K562 (cell line): ENCODE measurements around the gene ITGAD. TPM values are rescaled to one million over a fixed set of nuclear protein-coding genes. Genes with fewer than 3 reads are reported as not detected.

Experiments used
- ATAC-seq: fragments of 200-7000 bp; cut with Tn5 transposase; 3 replicates; pipeline ENCODE4 v1.9.1; 2020; ENCODE audit warnings: moderate library complexity
- BruUV-seq: library from RNA; stranded (reverse); fragments of 400-500 nt; replicated peaks from 2 replicates; lab custom pipeline; 2021; lab: Mats Ljungman, UMichigan
- CTCF ChIA-PET: fragments of 300-600 bp; formaldehyde crosslinking; extraction: SDS; loops from one replicate; lab custom pipeline; 2021; ENCODE audit warnings: low intra/inter-chr PET ratio; lab: Yijun Ruan, JAX
- POLR2A ChIA-PET: fragments of 300-600, 350-650 bp; sonication (Branson Sonifier 250); formaldehyde crosslinking; extraction: SDS; loops from one replicate; lab custom pipeline; 2021; ENCODE audit warnings: antibody characterized with exemption, inconsistent platforms; lab: Yijun Ruan, JAX
- DNase-seq, 4 experiments: peaks; one replicate each; pipeline versions ENCODE4 v3.0.0 to v3.0.0-alpha.2; 2011 to 2018; ENCODE audit warnings: low spot score in 3 of 4, mixed read lengths in 3 of 4; ENCODE audit errors: extremely low read depth in 1 of 4
- FAIRE-seq: peaks from 2 replicates; lab custom pipeline; 2011; peaks lifted over from hg19 to GRCh38; lab: Jason Lieb, UNC
- H2AFZ ChIP-seq: 2 replicates; pipeline ENCODE4 v1.6.0; 2011; ENCODE audit warnings: low read depth, low read length, control low read depth, inconsistent platforms
- H3K27ac ChIP-seq: fragments of 200-600 bp; 3 replicates; pipeline ENCODE4 v1.8.0; 2011; ENCODE audit warnings: low read depth, mild to moderate bottlenecking, control low read depth, inconsistent platforms, low read length, moderate library complexity, mixed read lengths; ENCODE audit errors: extremely low read depth
- H3K27me3 ChIP-seq, 2 experiments: fragments of 300-600 bp in 1 of 2; 2 replicates in 1 of 2; 3 replicates in 1 of 2; pipeline versions ENCODE4 v1.6.0 to v1.8.0; 2011; ENCODE audit warnings: inconsistent platforms in 2 of 2, low read length in 2 of 2, mild to moderate bottlenecking in 1 of 2, mixed read lengths in 1 of 2, moderate library complexity in 1 of 2; ENCODE audit not compliant: control insufficient read depth in 2 of 2, insufficient read depth in 2 of 2
- H3K36me3 ChIP-seq: fragments of 300-600 bp; 3 replicates; pipeline ENCODE4 v1.8.0; 2011; ENCODE audit warnings: mild to moderate bottlenecking, low read length, inconsistent platforms; ENCODE audit not compliant: control insufficient read depth, insufficient read depth
- H3K4me1 ChIP-seq, 2 experiments: fragments of 200-600 bp in 1 of 2; replicated peaks in 1 of 2; 2 replicates in 1 of 2; 3 replicates in 1 of 2; pipeline versions ENCODE4 v1.5.1 to v1.8.0; 2011; ENCODE audit warnings: inconsistent platforms in 2 of 2, low read length in 2 of 2, mild to moderate bottlenecking in 1 of 2, mixed read lengths in 1 of 2, moderate library complexity in 1 of 2; ENCODE audit not compliant: control insufficient read depth in 2 of 2, insufficient read depth in 2 of 2
- H3K4me2 ChIP-seq: 2 replicates; pipeline ENCODE4 v1.6.1; 2011; ENCODE audit warnings: low read length, control low read depth, inconsistent platforms, mixed read lengths; ENCODE audit not compliant: insufficient read depth
- H3K4me3 ChIP-seq: fragments of 200-600 bp; sonication (generic), shearing (Covaris generic); 2 replicates; pipeline ENCODE4 v1.5.1; 2016; ENCODE audit warnings: control low read depth, inconsistent platforms
- H3K79me2 ChIP-seq: fragments of 200-600 bp; 3 replicates; pipeline ENCODE4 v1.8.0; 2011; ENCODE audit warnings: low read length, inconsistent platforms; ENCODE audit not compliant: control insufficient read depth, insufficient read depth
- H3K9ac ChIP-seq, 2 experiments: 2 replicates each; pipeline versions ENCODE4 v1.6.0 to v1.6.1; 2011; ENCODE audit warnings: low read depth in 2 of 2, low read length in 2 of 2, control low read depth in 1 of 2, inconsistent platforms in 1 of 2, mild to moderate bottlenecking in 1 of 2, mixed read lengths in 1 of 2; ENCODE audit not compliant: insufficient read depth in 1 of 2
- H3K9me1 ChIP-seq: one replicate; pipeline ENCODE4 v1.6.0; 2011; ENCODE audit warnings: inconsistent platforms, mild to moderate bottlenecking, low read length, moderate library complexity; ENCODE audit not compliant: control insufficient read depth, insufficient read depth
- H3K9me3 ChIP-seq: replicated peaks from 2 replicates; pipeline ENCODE4 v1.5.1; 2011; ENCODE audit warnings: low read depth, low read length, inconsistent platforms; ENCODE audit not compliant: control insufficient read depth, insufficient read depth
- H4K20me1 ChIP-seq: replicated peaks from 2 replicates; pipeline ENCODE4 v1.6.1; 2011; ENCODE audit warnings: low read length, inconsistent platforms, mixed read lengths; ENCODE audit not compliant: control insufficient read depth, insufficient read depth
- GATAD2A ChIP-seq: fragments of 450-650 bp; IDR thresholded peaks from 2 replicates; pipeline ENCODE4 v1.6.1; 2017
- HIVEP1 ChIP-seq: fragments of 250-450 bp; sonication (Bioruptor Pico); IDR thresholded peaks from 2 replicates; pipeline ENCODE4 v1.4.0; 2020; ENCODE audit warnings: mild to moderate bottlenecking
- MEF2A ChIP-seq: IDR thresholded peaks from 2 replicates; pipeline ENCODE4 v1.6.1; 2011; ENCODE audit warnings: low read depth, mild to moderate bottlenecking, low read length, moderate library complexity; ENCODE audit not compliant: control insufficient read depth
- NR2C1 ChIP-seq, 2 experiments: fragments of 450-650 bp; IDR thresholded peaks; 2 replicates each; pipeline ENCODE4 v1.6.1; 2017; ENCODE audit warnings: mild to moderate bottlenecking in 2 of 2, antibody characterized with exemption in 1 of 2, inconsistent platforms in 1 of 2, missing compliant biosample characterization in 1 of 2, missing genetic modification characterization in 1 of 2
- PKNOX1 ChIP-seq: fragments of 450-650 bp; IDR thresholded peaks from 2 replicates; pipeline ENCODE4 v1.6.1; 2016
- RBBP5 ChIP-seq: fragments of 200-600 bp; sonication (generic); IDR thresholded peaks from 2 replicates; pipeline ENCODE4 v1.6.1; 2012; ENCODE audit warnings: borderline replicate concordance, mild to moderate bottlenecking, low read length, control low read depth, inconsistent platforms; ENCODE audit not compliant: insufficient read depth, poor library complexity, severe bottlenecking
- WGBS: fragments of 100-300 bp; shearing (Covaris generic); methylation state at CpG from one replicate; pipeline ENCODE4 v1.1.6; 2016; ENCODE audit warnings: low coverage, mixed read lengths; ENCODE audit not compliant: insufficient coverage; ENCODE audit errors: missing lambda C conversion rate; 5-methylcytosine and 5-hydroxymethylcytosine counted together
- in situ Hi-C: fragments of 300-500 bp; cut with MboI; formaldehyde crosslinking; loops from 4 replicates; pipeline ENCODE4 v1.15.0; 2018; ENCODE audit warnings: inconsistent platforms, mixed read lengths
- intact Hi-C: fragments of 100-400 bp; cut with micrococcal nuclease; formaldehyde crosslinking; loops from 2 replicates; pipeline ENCODE4 v1.14.2; 2022
- polyA plus RNA-seq, 8 experiments: library from polyadenylated mRNA; depleted of rRNA in 4 of 8; stranded (reverse) in 5 of 8; unstranded in 3 of 8; fragments of >200 nt; fragmentation: Nextera tagmentation in 2 of 8; fragmentation: Illumina TruSeq in 1 of 8; extraction: Ambion mirVana in 2 of 8; extraction: Trizol in 1 of 8; gene quantifications; 2 replicates each; pipeline versions ENCODE4 v1.2.1 to v1.2.3, GENCODE V29; 2011 to 2014; ENCODE audit warnings: inconsistent platforms in 1 of 8, missing spikeins in 1 of 8
- total RNA-seq, 7 experiments: library from RNA; depleted of rRNA in 6 of 7; stranded (reverse); fragments of >200 nt in 6 of 7; fragmentation: Illumina TruSeq in 2 of 7; extraction: Trizol in 2 of 7; gene quantifications; 2 replicates each; pipeline versions ENCODE4 v1.2.1 to v1.2.3, GENCODE V29; 2011 to 2021; ENCODE audit warnings: low replicate concordance in 1 of 7

ITGAD gene
- total and polyA plus RNA-seq, 9 of the 15 experiments (the other 6 are each of a cell fraction or from before 2014, with no cell fraction given) = not detected

GRCh38 chr16:31410082-31410481 is 16.9 kb downstream of the ITGAD start:
- H3K9me3 ChIP-seq = no peaks in the 10 kb centered on the region
- intact Hi-C loops = no loop called here
- H3K4me1 ChIP-seq = peaks cover 0 to 9% of the 10 kb centered on the region in 2 experiments; a peak in 2 of 5 replicates
- H3K9me1 ChIP-seq = no peaks in the 10 kb centered on the region
- no peaks in the 10 kb centered on the region for H3K79me2 ChIP-seq
- peaks cover 10 to 62% of the 10 kb centered on the region in 2 experiments; a peak in 4 of 5 replicates for H3K27me3 ChIP-seq
- TF ChIP-seq MEF2A (no peak), NR2C1 (IDR thresholded peaks at IDR 0.05) (no peak), NR2C1 (tag; IDR thresholded peaks at IDR 0.05) (no peak), GATAD2A (no peak), HIVEP1 (CRISPR knock-in tag) (no peak)
- ChIA-PET POLR2A (no interaction called here), CTCF (no interaction called here)
- ATAC-seq (no peak), FAIRE-seq (no peak), DNase-seq (no peak)
- in situ Hi-C loops = no loop called here
- H2AFZ ChIP-seq = no peak overlapping the region
- no TSS peak for BruUV-seq
- H3K9ac ChIP-seq = no peak overlapping the region
- WGBS = 0% methylated on average over 8 of the region's 9 CpGs
- H4K20me1 ChIP-seq = no peaks in the 10 kb centered on the region
- H3K4me2 ChIP-seq = no peak overlapping the region
- H3K4me3 ChIP-seq = no peak overlapping the region
- H3K36me3 ChIP-seq = no peaks in the 10 kb centered on the region
- H3K27ac ChIP-seq = no peak overlapping the region

- ATAC-seq (no peak), FAIRE-seq (no peak), DNase-seq (no peak)
- H3K9me3 ChIP-seq = no peaks in the 10 kb centered on the region
- H4K20me1 ChIP-seq = no peaks in the 10 kb centered on the region
- H3K4me1 ChIP-seq = peaks cover 0 to 9% of the 10 kb centered on the region in 2 experiments; a peak in 2 of 5 replicates
- ChIA-PET POLR2A (no interaction called here), CTCF (no interaction called here)
- WGBS = 9% methylated on average over 22 of the region's 22 CpGs
- H3K27ac ChIP-seq = no peak overlapping the region
- H3K4me3 ChIP-seq = no peak overlapping the region
- no peak overlapping the region for H2AFZ ChIP-seq
- H3K9ac ChIP-seq = no peak overlapping the region
- peaks cover 10 to 66% of the 10 kb centered on the region in 2 experiments; a peak in 4 of 5 replicates for H3K27me3 ChIP-seq
- in situ Hi-C loops (no loop called here), intact Hi-C loops (no loop called here)
- no peaks in the 10 kb centered on the region for H3K9me1 ChIP-seq
- BruUV-seq = no TSS peak
- no peaks in the 10 kb centered on the region for H3K79me2 ChIP-seq
- no peak overlapping the region for H3K4me2 ChIP-seq
- no peaks in the 10 kb centered on the region for H3K36me3 ChIP-seq
- TF ChIP-seq RBBP5 (no peak), PKNOX1 (peak; percentile 9; the same call in 1 of the 2 replicates)
Observed at GRCh38 chr16:31411024-31411844, 18.1 kb downstream of the ITGAD start.
